Nephron progenitor cell (in vitro differentiated cells): ENCODE measurements around the gene IL1RAPL2.

ENCODE experiments used
- DNase-seq: peaks from one replicate; pipeline ENCODE4 v3.0.0; 2021
- H3K27ac Mint-ChIP-seq: 2 replicates; pipeline ENCODE4 v1.8.0; 2021; ENCODE audit warnings: mild to moderate bottlenecking, moderate library complexity, mixed read lengths
- H3K27me3 Mint-ChIP-seq: 2 replicates; pipeline ENCODE4 v1.8.0; 2021; ENCODE audit warnings: mild to moderate bottlenecking, low read depth, mixed read lengths; ENCODE audit not compliant: poor library complexity
- H3K36me3 Mint-ChIP-seq: 2 replicates; pipeline ENCODE4 v1.8.0; 2021; ENCODE audit warnings: low read depth, mixed read lengths
- H3K4me1 Mint-ChIP-seq: 2 replicates; pipeline ENCODE4 v1.8.0; 2021; ENCODE audit warnings: mixed read lengths
- H3K4me3 Mint-ChIP-seq: 2 replicates; pipeline ENCODE4 v1.8.0; 2021; ENCODE audit warnings: mild to moderate bottlenecking, moderate library complexity, mixed read lengths
- H3K9me3 Mint-ChIP-seq: 2 replicates; pipeline ENCODE4 v1.8.0; 2021; ENCODE audit warnings: mild to moderate bottlenecking, moderate library complexity, mixed read lengths
- TF ChIP-seq, protein P1 (sequence below): fragments of 200-600 bp; sonication (generic); IDR thresholded peaks from 2 replicates; pipeline ENCODE4 v1.5.0; 2021; ENCODE audit warnings: antibody characterized with exemption

Gene IL1RAPL2

DNA sequence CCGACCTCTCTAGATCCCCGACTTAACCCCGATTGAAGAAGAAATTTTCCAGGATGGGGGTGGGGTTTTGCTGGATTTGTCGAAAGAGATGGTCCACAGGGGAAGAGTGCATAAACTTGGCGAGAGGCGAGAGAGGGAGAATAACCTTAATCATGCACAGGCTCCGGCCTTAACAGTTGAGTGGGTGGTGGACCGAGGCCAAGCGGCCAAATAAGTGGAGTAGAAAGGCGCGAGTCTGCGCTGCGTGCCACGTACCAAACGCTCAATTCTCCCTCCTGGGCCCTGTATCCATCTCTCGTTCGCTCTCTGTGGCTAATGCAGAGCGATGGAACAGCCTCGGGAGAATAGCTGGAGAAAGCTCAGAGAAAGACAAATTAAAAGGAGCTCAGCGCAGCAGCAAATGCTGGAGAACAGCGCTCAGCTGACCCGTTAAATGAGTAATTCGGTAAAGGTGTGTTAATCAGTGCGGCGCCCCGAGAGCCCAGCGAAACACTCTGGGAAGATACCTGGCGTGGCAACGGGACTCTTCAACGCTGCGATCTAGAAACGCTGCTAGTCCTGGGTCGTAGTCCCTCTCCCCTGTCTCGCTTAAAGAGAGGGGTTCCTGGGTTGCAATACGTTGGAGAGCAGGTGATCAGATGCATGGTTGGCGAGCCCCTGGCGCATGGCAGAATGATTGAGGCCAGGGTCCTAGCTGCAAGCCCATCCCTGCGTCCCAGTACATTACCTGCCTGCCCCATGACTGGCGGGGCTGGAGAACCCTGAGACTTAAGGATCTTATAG, 887 bp upstream of the IL1RAPL2 start:
- no peak for DNase-seq
- Mint-ChIP-seq H3K27me3 (peaks cover 62% of the 10 kb centered on the region), H3K4me3 (peak overlapping the region; percentile 84), H3K27ac (no peak overlapping the region), H3K9me3 (peaks cover 36% of the 10 kb centered on the region), H3K4me1 (no peaks in the 10 kb centered on the region), H3K36me3 (no peaks in the 10 kb centered on the region)
- TF ChIP-seq, protein P1, sequence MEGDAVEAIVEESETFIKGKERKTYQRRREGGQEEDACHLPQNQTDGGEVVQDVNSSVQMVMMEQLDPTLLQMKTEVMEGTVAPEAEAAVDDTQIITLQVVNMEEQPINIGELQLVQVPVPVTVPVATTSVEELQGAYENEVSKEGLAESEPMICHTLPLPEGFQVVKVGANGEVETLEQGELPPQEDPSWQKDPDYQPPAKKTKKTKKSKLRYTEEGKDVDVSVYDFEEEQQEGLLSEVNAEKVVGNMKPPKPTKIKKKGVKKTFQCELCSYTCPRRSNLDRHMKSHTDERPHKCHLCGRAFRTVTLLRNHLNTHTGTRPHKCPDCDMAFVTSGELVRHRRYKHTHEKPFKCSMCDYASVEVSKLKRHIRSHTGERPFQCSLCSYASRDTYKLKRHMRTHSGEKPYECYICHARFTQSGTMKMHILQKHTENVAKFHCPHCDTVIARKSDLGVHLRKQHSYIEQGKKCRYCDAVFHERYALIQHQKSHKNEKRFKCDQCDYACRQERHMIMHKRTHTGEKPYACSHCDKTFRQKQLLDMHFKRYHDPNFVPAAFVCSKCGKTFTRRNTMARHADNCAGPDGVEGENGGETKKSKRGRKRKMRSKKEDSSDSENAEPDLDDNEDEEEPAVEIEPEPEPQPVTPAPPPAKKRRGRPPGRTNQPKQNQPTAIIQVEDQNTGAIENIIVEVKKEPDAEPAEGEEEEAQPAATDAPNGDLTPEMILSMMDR = no peak

DNA sequence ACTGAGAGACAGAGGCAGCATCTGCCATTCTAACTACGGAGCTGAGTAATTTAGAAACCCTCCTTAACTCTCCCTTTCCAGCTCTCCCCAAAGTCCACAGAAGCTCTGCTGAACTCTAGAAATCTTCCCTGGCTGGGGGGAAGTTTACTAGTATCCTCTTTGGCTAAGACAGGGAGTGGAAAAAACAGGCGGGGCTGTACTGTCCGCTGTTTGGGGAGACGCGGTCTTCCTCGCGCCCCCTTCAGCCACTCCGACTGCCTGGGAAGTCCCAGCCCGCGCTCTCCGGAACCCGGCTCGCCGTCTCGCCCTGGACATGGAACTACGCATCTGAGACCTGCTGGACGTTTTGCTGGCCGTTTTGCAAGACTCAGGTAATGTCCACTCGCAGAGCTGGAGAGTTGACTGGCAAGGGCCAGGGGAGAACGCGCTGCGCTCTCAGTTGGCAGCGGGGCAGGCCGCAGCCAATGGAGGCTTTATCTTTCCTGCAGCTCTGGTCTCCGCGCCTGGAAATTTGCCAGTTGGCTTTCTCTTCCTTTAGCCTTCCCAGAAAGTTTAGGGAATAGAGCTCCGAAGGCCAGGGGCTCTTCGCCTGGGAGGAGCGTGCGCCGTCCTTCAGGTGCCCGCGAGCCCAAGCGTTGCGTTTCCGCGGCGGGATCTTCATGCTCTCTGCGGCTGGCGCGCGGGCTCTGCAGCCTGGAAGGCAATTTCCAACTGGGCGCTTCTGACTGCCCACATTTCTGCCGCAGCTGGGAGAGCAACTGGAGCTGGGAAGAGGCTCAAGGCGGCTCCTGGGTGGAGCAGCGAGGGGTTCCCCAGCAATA, 892 bp downstream of the IL1RAPL2 start:
- Mint-ChIP-seq H3K9me3 (peaks cover 40% of the 10 kb centered on the region), H3K36me3 (no peaks in the 10 kb centered on the region), H3K27ac (no peak overlapping the region), H3K27me3 (peaks cover 77% of the 10 kb centered on the region), H3K4me1 (no peaks in the 10 kb centered on the region), H3K4me3 (peak overlapping the region; percentile 84)
- TF ChIP-seq, protein P1 = no peak
- DNase-seq = peak; percentile 35

DNA sequence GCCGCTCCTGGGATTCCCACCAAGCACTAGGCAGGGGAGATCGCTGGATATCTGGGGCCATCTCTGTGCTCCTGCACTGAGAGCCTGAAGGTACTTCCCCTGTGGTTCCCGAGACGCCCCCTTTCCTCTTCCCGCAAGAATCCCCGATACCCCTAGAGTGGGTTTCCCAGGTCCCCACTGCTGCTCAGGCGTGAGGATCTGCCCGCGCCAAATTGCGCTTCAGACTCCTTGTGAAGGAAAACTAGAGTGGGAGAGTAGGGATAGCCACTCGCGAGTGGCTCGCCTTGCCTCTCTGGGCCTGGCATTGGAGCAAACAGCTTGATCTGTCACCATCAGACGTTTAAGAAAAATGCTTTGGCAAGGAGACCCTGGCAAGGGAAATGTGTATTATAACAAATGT, 1.5 kb downstream of the IL1RAPL2 start:
- TF ChIP-seq, protein P1 = no peak
- DNase-seq = no peak
- Mint-ChIP-seq H3K4me1 (no peaks in the 10 kb centered on the region), H3K9me3 (peaks cover 44% of the 10 kb centered on the region), H3K4me3 (peak overlapping the region; percentile 84), H3K27me3 (peaks cover 82% of the 10 kb centered on the region), H3K36me3 (no peaks in the 10 kb centered on the region), H3K27ac (no peak overlapping the region)

DNA sequence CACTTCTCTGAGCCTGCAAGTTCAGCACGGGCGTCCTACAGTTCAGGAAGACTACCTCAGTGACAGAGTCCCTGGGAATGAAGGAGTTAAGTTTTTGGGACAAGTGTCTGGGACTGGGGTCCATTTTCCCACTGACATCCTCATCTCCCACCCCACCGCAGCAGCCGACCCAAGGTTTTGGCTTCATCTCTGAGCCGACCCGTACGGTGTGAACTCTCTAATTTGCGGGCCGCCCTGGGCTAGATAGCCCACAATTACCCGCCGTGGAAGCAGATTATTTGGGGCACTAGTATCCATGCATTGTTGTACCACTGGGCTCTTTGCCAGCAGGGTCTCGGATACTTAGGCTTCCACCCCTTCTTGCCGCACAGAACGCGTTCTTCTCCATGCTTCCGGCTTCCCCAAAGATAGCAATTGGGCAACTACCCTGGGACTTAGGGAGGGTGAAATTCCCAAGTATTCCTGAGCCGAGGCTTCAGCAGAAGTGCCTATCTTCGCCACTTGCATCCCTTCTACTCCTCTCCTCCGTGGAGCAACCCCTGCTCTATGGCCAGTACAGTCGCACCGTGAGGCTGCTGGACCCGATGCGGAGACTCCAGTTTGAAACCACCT, 2.4 kb downstream of the IL1RAPL2 start:
- TF ChIP-seq, protein P1 = no peak
- Mint-ChIP-seq H3K36me3 (no peaks in the 10 kb centered on the region), H3K4me3 (peak overlapping the region; percentile 84), H3K27me3 (peaks cover 85% of the 10 kb centered on the region), H3K4me1 (no peaks in the 10 kb centered on the region), H3K27ac (no peak overlapping the region), H3K9me3 (peaks cover 48% of the 10 kb centered on the region)
- DNase-seq = no peak

DNA sequence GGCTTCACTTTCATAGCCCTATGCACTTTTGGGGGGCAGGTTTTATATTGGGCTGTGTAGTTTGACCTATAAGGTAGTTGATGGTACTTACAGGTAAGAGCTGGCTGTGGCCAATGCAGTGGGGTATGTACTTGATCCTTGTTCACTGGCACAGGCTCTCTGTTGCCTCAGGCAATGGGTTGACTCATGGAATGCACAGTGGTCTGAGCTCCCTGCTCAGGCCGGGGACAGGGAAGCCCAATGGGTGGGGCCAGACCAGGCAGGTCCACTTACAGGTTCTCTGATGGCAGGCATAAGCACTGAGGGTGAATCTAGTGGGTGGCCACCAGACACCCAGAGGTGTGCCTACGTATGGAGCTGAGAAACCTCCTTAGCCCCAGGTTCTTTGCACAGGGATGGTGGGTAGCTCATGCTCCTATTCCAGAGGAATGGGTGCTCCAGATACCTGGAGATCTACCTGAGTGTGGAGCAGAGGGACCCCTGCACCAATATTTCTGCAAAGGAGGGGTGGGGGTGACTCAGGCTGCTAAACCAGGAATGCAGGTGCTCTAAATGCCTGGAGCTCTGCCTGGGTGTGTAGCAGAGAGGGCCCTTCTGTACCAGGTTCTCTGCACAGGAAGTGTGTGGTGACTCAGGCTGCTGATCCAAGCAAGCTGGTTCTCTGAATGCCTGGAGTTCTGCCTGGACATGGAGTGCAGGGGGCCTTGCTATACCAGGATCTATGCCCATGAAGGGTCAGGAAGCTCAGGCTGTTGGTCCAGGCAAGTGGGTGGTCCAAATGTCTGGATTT, 52.3 kb downstream of the IL1RAPL2 start:
- Mint-ChIP-seq H3K27ac (no peak overlapping the region), H3K4me1 (no peaks in the 10 kb centered on the region), H3K9me3 (peaks cover 24% of the 10 kb centered on the region), H3K27me3 (peaks cover 7% of the 10 kb centered on the region), H3K36me3 (no peaks in the 10 kb centered on the region), H3K4me3 (no peak overlapping the region)
- TF ChIP-seq, protein P1 = no peak
- DNase-seq = no peak
